Liver (tissue), 9 donors: ENCODE data around the gene PRKN. TPM values are rescaled to one million over a fixed set of nuclear protein-coding genes. Genes with fewer than 3 reads are reported as not detected.

Experiments used
- DNase-seq: peaks from one replicate; pipeline ENCODE4 v3.0.0-alpha.2; 2017; ENCODE audit warnings: low spot score
- H3K27ac ChIP-seq, 2 donors: one replicate each; pipeline ENCODE4 v1.7.0; 2013; ENCODE audit warnings: inconsistent platforms in 2 of 2, low read length in 2 of 2, control low read depth in 1 of 2, low read depth in 1 of 2, mild to moderate bottlenecking in 1 of 2
- H3K27me3 ChIP-seq, 4 donors: one replicate each; pipeline versions ENCODE4 v1.6.1 to v1.7.0; 2013; ENCODE audit warnings: low read length in 3 of 4, inconsistent platforms in 1 of 4, mild to moderate bottlenecking in 1 of 4, moderate library complexity in 1 of 4; ENCODE audit not compliant: control insufficient read depth in 4 of 4, insufficient read depth in 4 of 4
- H3K36me3 ChIP-seq, 4 donors: one replicate each; pipeline versions ENCODE4 v1.6.1 to v1.7.0; 2013; ENCODE audit warnings: low read length in 3 of 4, mild to moderate bottlenecking in 3 of 4, low read depth in 1 of 4, moderate library complexity in 1 of 4; ENCODE audit not compliant: control insufficient read depth in 4 of 4, insufficient read depth in 3 of 4
- H3K4me1 ChIP-seq, 4 donors: one replicate each; pipeline versions ENCODE4 v1.6.1 to v1.7.0; 2013; ENCODE audit warnings: low read length in 3 of 4, mild to moderate bottlenecking in 3 of 4, moderate library complexity in 1 of 4; ENCODE audit not compliant: control insufficient read depth in 4 of 4, insufficient read depth in 4 of 4
- H3K4me3 ChIP-seq, 3 donors: one replicate each; pipeline versions ENCODE4 v1.6.1 to v1.7.0; 2013; ENCODE audit warnings: low read length in 3 of 3, control low read depth in 1 of 3, low read depth in 1 of 3, mild to moderate bottlenecking in 1 of 3
- H3K9ac ChIP-seq, 2 donors: one replicate each; pipeline ENCODE4 v1.7.0; 2013; ENCODE audit warnings: low read length in 2 of 2, mild to moderate bottlenecking in 2 of 2, moderate library complexity in 2 of 2, control low read depth in 1 of 2, low read depth in 1 of 2
- H3K9me3 ChIP-seq, 4 donors: one replicate each; pipeline versions ENCODE4 v1.6.1 to v1.7.0; 2013; ENCODE audit warnings: low read length in 3 of 4; ENCODE audit not compliant: control insufficient read depth in 4 of 4
- ATF3 ChIP-seq: IDR thresholded peaks from 2 replicates; pipeline ENCODE4 v1.6.1; 2016; ENCODE audit warnings: antibody characterized with exemption
- CTCF ChIP-seq: fragments of 150-350 bp; IDR thresholded peaks from 2 replicates; pipeline ENCODE4 v1.5.1; 2017; ENCODE audit warnings: improper control_type of control experiment, low read depth, low read length; ENCODE audit not compliant: missing input control
- EGR1 ChIP-seq, 2 donors: IDR thresholded peaks; 2 replicates each; pipeline ENCODE4 v1.6.1; 2016 to 2018; ENCODE audit warnings: antibody characterized with exemption in 2 of 2, low read depth in 2 of 2
- FOXA1 ChIP-seq: IDR thresholded peaks from 2 replicates; pipeline ENCODE4 v1.6.1; 2016; ENCODE audit warnings: antibody characterized with exemption
- FOXA2 ChIP-seq: IDR thresholded peaks from 2 replicates; pipeline ENCODE4 v1.6.1; 2016; ENCODE audit warnings: antibody characterized with exemption
- GABPA ChIP-seq, 2 donors: IDR thresholded peaks in 1 of 2; conservative IDR thresholded peaks in 1 of 2; 2 replicates each; pipeline ENCODE4 v1.6.1; 2016; ENCODE audit warnings: antibody characterized with exemption in 2 of 2, mild to moderate bottlenecking in 1 of 2, moderate library complexity in 1 of 2
- HNF4A ChIP-seq, 2 donors: conservative IDR thresholded peaks; 2 replicates each; pipeline ENCODE4 v1.6.1; 2016; ENCODE audit warnings: antibody characterized with exemption in 2 of 2, mild to moderate bottlenecking in 2 of 2
- HNF4G ChIP-seq: IDR thresholded peaks from 2 replicates; pipeline ENCODE4 v1.6.1; 2016; ENCODE audit warnings: antibody characterized with exemption
- JUND ChIP-seq, 2 donors: IDR thresholded peaks; 2 replicates each; pipeline ENCODE4 v1.6.1; 2016; ENCODE audit warnings: antibody characterized with exemption in 2 of 2
- MAX ChIP-seq: IDR thresholded peaks from 2 replicates; pipeline ENCODE4 v1.6.1; 2016; ENCODE audit warnings: antibody characterized with exemption
- NR2F2 ChIP-seq: IDR thresholded peaks from 2 replicates; pipeline ENCODE4 v1.6.1; 2016; ENCODE audit warnings: antibody characterized with exemption
- RAD21 ChIP-seq, 2 donors: IDR thresholded peaks; 2 replicates each; pipeline ENCODE4 v1.6.1; 2016; ENCODE audit warnings: antibody characterized with exemption in 2 of 2, mild to moderate bottlenecking in 2 of 2
- REST ChIP-seq: IDR thresholded peaks from 2 replicates; pipeline ENCODE4 v1.6.1; 2016; ENCODE audit warnings: antibody characterized with exemption, mild to moderate bottlenecking
- RXRA ChIP-seq, 2 donors: IDR thresholded peaks; 2 replicates each; pipeline ENCODE4 v1.6.1; 2017 to 2018; ENCODE audit warnings: antibody characterized with exemption in 2 of 2, mild to moderate bottlenecking in 1 of 2
- SP1 ChIP-seq: IDR thresholded peaks from 2 replicates; pipeline ENCODE4 v1.6.1; 2018; ENCODE audit warnings: antibody characterized with exemption, mild to moderate bottlenecking
- TAF1 ChIP-seq: conservative IDR thresholded peaks from 2 replicates; pipeline ENCODE4 v1.6.1; 2016; ENCODE audit warnings: antibody characterized with exemption, mild to moderate bottlenecking
- YY1 ChIP-seq: IDR thresholded peaks from 2 replicates; pipeline ENCODE4 v1.6.1; 2016; ENCODE audit warnings: antibody characterized with exemption, mild to moderate bottlenecking
- ZBTB33 ChIP-seq: IDR thresholded peaks from 2 replicates; pipeline ENCODE4 v1.6.1; 2016; ENCODE audit warnings: antibody characterized with exemption
- WGBS: extraction: QIAGEN DNeasy Blood & Tissue Kit; methylation state at CpG from one replicate; pipeline ENCODE4 v1.1.7; 2013; 5-methylcytosine and 5-hydroxymethylcytosine counted together
- polyA plus RNA-seq, 2 donors: library from polyadenylated mRNA; stranded (reverse) in 1 of 2; unstranded in 1 of 2; fragments of 200-250 nt in 1 of 2; fragments of >200 nt in 1 of 2; fragmentation: Nextera tagmentation in 1 of 2; extraction: Ambion mirVana in 1 of 2; gene quantifications; one replicate each; pipeline versions ENCODE4 v1.2.1 to v1.2.3, GENCODE V29; 2013 to 2015
- total RNA-seq, 2 donors: library from RNA; depleted of rRNA; stranded (reverse); fragments of >200 nt; gene quantifications; one replicate each; pipeline ENCODE4 v1.2.3, GENCODE V29; 2014
- donor health status: healthy.
- donor health status: healthy.
- donor health status: healthy.
- donor health status: healthy.
- donor health status: healthy.

Gene PRKN
- total and polyA plus RNA-seq, 4 donors: 0.47 to 4.1 (median 3.2) TPM

GRCh38 chr6:161710698-161711097, 1016.9 kb downstream of the PRKN start (continued):
- TF ChIP-seq ZBTB33 (no peak), TAF1 (no peak), RXRA (IDR thresholded peaks at IDR 0.05) (no peak), FOXA2 (no peak)

GRCh38 chr6:161701056-161701455, 1026.5 kb downstream of the PRKN start:
- DNase-seq: no peak
- Histone ChIP-seq H3K27me3 (no peaks in the 10 kb centered on the region), H3K9me3 (no peaks in the 10 kb centered on the region), H3K36me3 (no peaks in the 10 kb centered on the region), H3K9ac (no peak overlapping the region), H3K4me3 (no peak overlapping the region), H3K4me1 (no peaks in the 10 kb centered on the region), H3K27ac (no peak overlapping the region)
- TF ChIP-seq SP1 (no peak), CTCF (no peak), RAD21 (IDR thresholded peaks at IDR 0.05) (no peak), ATF3 (no peak), REST (no peak)
- WGBS: 74% methylated on average over 1 of the region's 1 CpG

- H3K9me3 ChIP-seq: no peaks in the 10 kb centered on the region
- H3K4me3 ChIP-seq: no peak overlapping the region
- 81% methylated on average over 2 of the region's 2 CpGs for WGBS
- no peak overlapping the region for H3K9ac ChIP-seq
- no peak overlapping the region for H3K27ac ChIP-seq
- DNase-seq: no peak
- H3K4me1 ChIP-seq: peaks cover 0 to 8% (median 6%) of the 10 kb centered on the region in 4 donors
- H3K36me3 ChIP-seq: no peaks in the 10 kb centered on the region
- H3K27me3 ChIP-seq: no peaks in the 10 kb centered on the region
- no peak for TF ChIP-seq TAF1
- no peak for TF ChIP-seq NR2F2
- no peak for TF ChIP-seq YY1
- TF ChIP-seq RXRA (IDR thresholded peaks at IDR 0.05): no peak
- no peak for TF ChIP-seq GABPA (IDR thresholded peaks at IDR 0.05 in 1 of 2, conservative IDR thresholded peaks at IDR 0.05 in 1 of 2)
- no peak for TF ChIP-seq JUND (IDR thresholded peaks at IDR 0.05)
- no peak for TF ChIP-seq ATF3
- TF ChIP-seq RAD21 (IDR thresholded peaks at IDR 0.05): no peak
- TF ChIP-seq CTCF: no peak
- TF ChIP-seq SP1: no peak
- TF ChIP-seq ZBTB33: no peak
- TF ChIP-seq HNF4A (conservative IDR thresholded peaks at IDR 0.05): no peak
- no peak for TF ChIP-seq FOXA1
- TF ChIP-seq EGR1 (IDR thresholded peaks at IDR 0.05; ENCODE audit: low read depth in 2 of 2): no peak
- no peak for TF ChIP-seq MAX
- no peak for TF ChIP-seq HNF4G
These were observed 1030.8 kb downstream of the PRKN start for GRCh38 chr6:161696801-161697200.
